PC-3 (cell line): Measurements from ENCODE around the gene SYMPK. TPM values are rescaled to one million over a fixed set of nuclear protein-coding genes. Genes with fewer than 3 reads are reported as not detected.

Source experiments
- ATAC-seq: fragments of 200-7000 bp; cut with Tn5 transposase; 2 replicates; pipeline ENCODE4 v1.9.1; 2020; ENCODE audit warnings: mild to moderate bottlenecking, moderate library complexity
- BruUV-seq: library from RNA; stranded (reverse); fragments of 400-500 nt; replicated peaks from 2 replicates; lab custom pipeline; 2021; lab: Mats Ljungman, UMichigan
- CTCF ChIA-PET: fragments of 300-600 bp; sonication (Branson Sonifier 250); formaldehyde crosslinking; loops from one replicate; lab custom pipeline; 2022; ENCODE audit warnings: antibody characterized with exemption; lab: Charles Lee
- POLR2A ChIA-PET: fragments of 300-600 bp; sonication (Branson Sonifier 250); formaldehyde crosslinking; loops from one replicate; lab custom pipeline; 2022; ENCODE audit warnings: antibody characterized with exemption; ENCODE audit not compliant: unreplicated experiment; lab: Charles Lee
- DNase-seq: peaks from one replicate; pipeline ENCODE4 v3.0.0-alpha.2; 2015
- H2AFZ ChIP-seq: fragments of 300-600 bp; sonication (generic); 2 replicates; pipeline ENCODE4 v1.6.0; 2016; ENCODE audit warnings: antibody characterized with exemption, low read length
- H3F3A ChIP-seq: fragments of 300-600 bp; sonication (generic); one replicate; pipeline ENCODE4 v1.6.0; 2017; ENCODE audit warnings: antibody characterized with exemption, low read length, control low read depth, mild to moderate bottlenecking; ENCODE audit not compliant: unreplicated experiment
- H3K27ac ChIP-seq: fragments of 300-600 bp; sonication (generic); 2 replicates; pipeline ENCODE4 v1.5.1; 2016; ENCODE audit warnings: mild to moderate bottlenecking, low read length
- H3K27me3 ChIP-seq: fragments of 300-600 bp; sonication (generic); 2 replicates; pipeline ENCODE4 v1.6.1; 2016; ENCODE audit warnings: low read length, mixed read lengths
- H3K36me3 ChIP-seq: fragments of 300-600 bp; sonication (generic); 2 replicates; pipeline ENCODE4 v1.6.1; 2016; ENCODE audit warnings: low read depth, mixed run types, low read length, mixed read lengths
- H3K4me1 ChIP-seq: fragments of 300-600 bp; sonication (generic); 2 replicates; pipeline ENCODE4 v1.5.1; 2016; ENCODE audit warnings: low read length; ENCODE audit not compliant: insufficient read depth
- H3K4me2 ChIP-seq: fragments of 300-600 bp; sonication (generic); 2 replicates; pipeline ENCODE4 v1.6.0; 2016; ENCODE audit warnings: low read length
- H3K4me3 ChIP-seq: fragments of 300-600 bp; sonication (generic); 2 replicates; pipeline ENCODE4 v1.5.1; 2016; ENCODE audit warnings: mild to moderate bottlenecking, low read length, mixed read lengths
- H3K79me2 ChIP-seq: fragments of 300-600 bp; sonication (generic); 2 replicates; pipeline ENCODE4 v1.6.1; 2017; ENCODE audit warnings: low read length, mixed read lengths
- H3K9ac ChIP-seq: fragments of 300-600 bp; sonication (generic); 2 replicates; pipeline ENCODE4 v1.6.0; 2016; ENCODE audit warnings: mild to moderate bottlenecking, low read length
- H3K9me2 ChIP-seq: fragments of 300-600 bp; sonication (generic); replicated peaks from 2 replicates; pipeline ENCODE4 v1.6.1; 2016; ENCODE audit warnings: mixed run types, low read length, mixed read lengths
- H3K9me3 ChIP-seq: fragments of 300-600 bp; sonication (generic); 2 replicates; pipeline ENCODE4 v1.6.1; 2016; ENCODE audit warnings: low read length, mixed read lengths
- H4K20me1 ChIP-seq: fragments of 300-600 bp; sonication (generic); 2 replicates; pipeline ENCODE4 v1.6.1; 2016; ENCODE audit warnings: low read length, mixed read lengths
- CTCF ChIP-seq: fragments of 300-600 bp; sonication (generic); conservative IDR thresholded peaks from 2 replicates; pipeline ENCODE4 v1.5.1; 2017; ENCODE audit warnings: antibody characterized with exemption, low read depth, mild to moderate bottlenecking, low read length
- EZH2 ChIP-seq: fragments of 300-600 bp; sonication (generic); IDR thresholded peaks from one replicate; pipeline ENCODE4 v1.6.1; 2017; ENCODE audit warnings: antibody characterized with exemption, mild to moderate bottlenecking, low read length; ENCODE audit not compliant: unreplicated experiment
- EZH2phosphoT487 ChIP-seq: fragments of 300-600 bp; sonication (generic); IDR thresholded peaks from 2 replicates; pipeline ENCODE4 v1.6.1; 2018; ENCODE audit warnings: mild to moderate bottlenecking, antibody characterized with exemption, low read length, borderline replicate concordance
- intact Hi-C: fragments of 100-400 bp; cut with micrococcal nuclease; formaldehyde crosslinking; loops from 2 replicates; pipeline ENCODE4 v1.9.0; 2023
- total RNA-seq: library from RNA; depleted of rRNA; stranded (reverse); fragments of >200 nt; gene quantifications from 2 replicates; pipeline ENCODE4 v1.2.3, GENCODE V29; 2014

SYMPK gene
- total RNA-seq, 1 experiment from 2014 or later: 36.6 TPM

GRCh38 chr19:45854167-45854778, 8.7 kb downstream of the SYMPK start:
- H3K4me2 ChIP-seq: no peak overlapping the region
- ChIA-PET POLR2A (no interaction called here), CTCF (no interaction called here)
- peaks cover 13% of the 10 kb centered on the region for H3K36me3 ChIP-seq
- no peaks in the 10 kb centered on the region for H3K9me3 ChIP-seq
- H3K4me3 ChIP-seq: no peak overlapping the region
- BruUV-seq: no TSS peak
- H3K4me1 ChIP-seq: no peaks in the 10 kb centered on the region
- intact Hi-C loops: no loop called here
- no peak overlapping the region for H3K27ac ChIP-seq
- TF ChIP-seq EZH2: no peak
- TF ChIP-seq EZH2phosphoT487: no peak
- no peak for TF ChIP-seq CTCF
- DNase-seq: no peak
- no peaks in the 10 kb centered on the region for H4K20me1 ChIP-seq
- H2AFZ ChIP-seq: no peak overlapping the region
- no peaks in the 10 kb centered on the region for H3F3A ChIP-seq
- no peak overlapping the region for H3K9ac ChIP-seq
- H3K79me2 ChIP-seq: 0 out of 2 replicates have a peak, but pooled peaks cover 6% of the 10 kb centered on the region
- no peaks in the 10 kb centered on the region for H3K9me2 ChIP-seq
- H3K27me3 ChIP-seq: no peaks in the 10 kb centered on the region
- ATAC-seq: no peak

GRCh38 chr19:45852983-45853382, 10.0 kb downstream of the SYMPK start:
- Histone ChIP-seq H3K4me3 (no peak overlapping the region), H3K36me3 (peaks cover 22% of the 10 kb centered on the region), H3K27ac (no peak overlapping the region), H3K4me2 (no peak overlapping the region), H3K79me2 (0 out of 2 replicates have a peak, but pooled peaks cover 6% of the 10 kb centered on the region), H3K9me3 (no peaks in the 10 kb centered on the region), H3K27me3 (no peaks in the 10 kb centered on the region), H3K9me2 (no peaks in the 10 kb centered on the region), H4K20me1 (no peaks in the 10 kb centered on the region), H3K4me1 (no peaks in the 10 kb centered on the region), H3F3A (no peaks in the 10 kb centered on the region), H3K9ac (no peak overlapping the region), H2AFZ (no peak overlapping the region)
- ChIA-PET POLR2A (no interaction called here), CTCF (no interaction called here)
- DNase-seq (no peak), ATAC-seq (no peak)
- no peak for TF ChIP-seq EZH2
- intact Hi-C loops: no loop called here
- BruUV-seq: no TSS peak

GRCh38 chr19:45852145-45852750, 10.7 kb downstream of the SYMPK start:
- no TSS peak for BruUV-seq
- Histone ChIP-seq H3K36me3 (peaks cover 29% of the 10 kb centered on the region), H3K27ac (no peak overlapping the region), H3K27me3 (no peaks in the 10 kb centered on the region), H3K9ac (no peak overlapping the region), H3K9me2 (no peaks in the 10 kb centered on the region), H3F3A (no peaks in the 10 kb centered on the region), H3K79me2 (0 out of 2 replicates have a peak, but pooled peaks cover 6% of the 10 kb centered on the region), H2AFZ (no peak overlapping the region), H3K9me3 (no peaks in the 10 kb centered on the region), H3K4me2 (no peak overlapping the region), H3K4me3 (no peak overlapping the region), H3K4me1 (no peaks in the 10 kb centered on the region), H4K20me1 (no peaks in the 10 kb centered on the region)
- intact Hi-C loops: no loop called here
- ChIA-PET POLR2A (no interaction called here), CTCF (interaction anchor here (0.5 kb wide), 1 partner anchor 8 kb away, joined by 4 read pairs; no protein-coding TSS in a partner anchor)
- no peak for TF ChIP-seq CTCF
- TF ChIP-seq EZH2phosphoT487: no peak
- no peak for TF ChIP-seq EZH2
- DNase-seq: peak; percentile 26
- ATAC-seq: no peak
